GM12878 (cell line): ENCODE measurements around the gene WDR72.

Source experiments
- BRCA1 ChIP-seq: IDR thresholded peaks from 2 replicates; pipeline ENCODE4 v1.6.1; 2011; ENCODE audit warnings: low read depth, low read length, improper control_type of control experiment
- SIN3A ChIP-seq: IDR thresholded peaks from 2 replicates; pipeline ENCODE4 v1.6.1; 2012; ENCODE audit warnings: low read depth, low read length, improper control_type of control experiment
- SIX5 ChIP-seq: IDR thresholded peaks from 2 replicates; pipeline ENCODE4 v1.6.1; 2011; ENCODE audit warnings: mild to moderate bottlenecking, low read depth, low read length, moderate library complexity; ENCODE audit not compliant: severe bottlenecking
- SRF ChIP-seq, 2 experiments: IDR thresholded peaks; 2 replicates each; pipeline ENCODE4 v1.6.1; 2011; ENCODE audit warnings: low read depth in 2 of 2, low read length in 2 of 2, mild to moderate bottlenecking in 1 of 2, moderate library complexity in 1 of 2
- TF ChIP-seq, protein P1 (sequence below): fragments of 450-650 bp; IDR thresholded peaks from 2 replicates; pipeline ENCODE4 v1.6.1; 2017; ENCODE audit warnings: mild to moderate bottlenecking
- TF ChIP-seq, protein P2 (sequence below), 3 experiments: IDR thresholded peaks in 2 of 3; conservative IDR thresholded peaks in 1 of 3; 2 replicates each; pipeline ENCODE4 v1.5.1; 2011; ENCODE audit warnings: low read depth in 3 of 3, low read length in 3 of 3, mild to moderate bottlenecking in 3 of 3, control low read depth in 2 of 3, moderate library complexity in 2 of 3, inconsistent platforms in 1 of 3, mixed read lengths in 1 of 3; ENCODE audit not compliant: control insufficient read depth in 2 of 3, insufficient read depth in 1 of 3; ENCODE audit errors: extremely low read depth in 1 of 3
- TF ChIP-seq, protein P3 (sequence below): IDR thresholded peaks from 2 replicates; pipeline ENCODE4 v1.6.1; 2011; ENCODE audit warnings: borderline replicate concordance, low read depth, mild to moderate bottlenecking, moderate library complexity, mixed read lengths, low read length; ENCODE audit not compliant: insufficient read depth; ENCODE audit errors: extremely low read length

DNA sequence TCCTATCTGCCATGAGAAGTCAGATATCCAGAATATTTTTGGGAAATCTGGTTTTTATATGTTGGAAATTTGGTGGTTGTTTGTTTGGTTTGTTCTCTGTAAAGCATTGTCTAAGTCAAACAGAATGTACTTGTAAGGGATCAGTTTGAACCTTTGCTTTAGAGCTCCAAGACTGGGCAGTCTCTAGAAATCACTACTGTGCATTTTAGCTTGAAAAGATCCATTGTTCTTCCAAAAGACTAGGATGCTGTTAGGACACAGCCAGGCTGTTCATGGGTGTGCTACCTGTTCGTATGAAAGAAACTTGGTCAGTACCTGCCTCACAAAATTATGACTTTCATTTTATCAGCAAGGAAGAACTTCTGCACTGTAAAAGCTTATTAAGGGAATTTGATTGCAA lies 182.6 kb downstream of the WDR72 start:
- no peak for TF ChIP-seq BRCA1
- TF ChIP-seq SIX5, result no peak
- TF ChIP-seq, protein P1, sequence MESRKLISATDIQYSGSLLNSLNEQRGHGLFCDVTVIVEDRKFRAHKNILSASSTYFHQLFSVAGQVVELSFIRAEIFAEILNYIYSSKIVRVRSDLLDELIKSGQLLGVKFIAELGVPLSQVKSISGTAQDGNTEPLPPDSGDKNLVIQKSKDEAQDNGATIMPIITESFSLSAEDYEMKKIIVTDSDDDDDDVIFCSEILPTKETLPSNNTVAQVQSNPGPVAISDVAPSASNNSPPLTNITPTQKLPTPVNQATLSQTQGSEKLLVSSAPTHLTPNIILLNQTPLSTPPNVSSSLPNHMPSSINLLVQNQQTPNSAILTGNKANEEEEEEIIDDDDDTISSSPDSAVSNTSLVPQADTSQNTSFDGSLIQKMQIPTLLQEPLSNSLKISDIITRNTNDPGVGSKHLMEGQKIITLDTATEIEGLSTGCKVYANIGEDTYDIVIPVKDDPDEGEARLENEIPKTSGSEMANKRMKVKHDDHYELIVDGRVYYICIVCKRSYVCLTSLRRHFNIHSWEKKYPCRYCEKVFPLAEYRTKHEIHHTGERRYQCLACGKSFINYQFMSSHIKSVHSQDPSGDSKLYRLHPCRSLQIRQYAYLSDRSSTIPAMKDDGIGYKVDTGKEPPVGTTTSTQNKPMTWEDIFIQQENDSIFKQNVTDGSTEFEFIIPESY, result no peak
- TF ChIP-seq, protein P2, sequence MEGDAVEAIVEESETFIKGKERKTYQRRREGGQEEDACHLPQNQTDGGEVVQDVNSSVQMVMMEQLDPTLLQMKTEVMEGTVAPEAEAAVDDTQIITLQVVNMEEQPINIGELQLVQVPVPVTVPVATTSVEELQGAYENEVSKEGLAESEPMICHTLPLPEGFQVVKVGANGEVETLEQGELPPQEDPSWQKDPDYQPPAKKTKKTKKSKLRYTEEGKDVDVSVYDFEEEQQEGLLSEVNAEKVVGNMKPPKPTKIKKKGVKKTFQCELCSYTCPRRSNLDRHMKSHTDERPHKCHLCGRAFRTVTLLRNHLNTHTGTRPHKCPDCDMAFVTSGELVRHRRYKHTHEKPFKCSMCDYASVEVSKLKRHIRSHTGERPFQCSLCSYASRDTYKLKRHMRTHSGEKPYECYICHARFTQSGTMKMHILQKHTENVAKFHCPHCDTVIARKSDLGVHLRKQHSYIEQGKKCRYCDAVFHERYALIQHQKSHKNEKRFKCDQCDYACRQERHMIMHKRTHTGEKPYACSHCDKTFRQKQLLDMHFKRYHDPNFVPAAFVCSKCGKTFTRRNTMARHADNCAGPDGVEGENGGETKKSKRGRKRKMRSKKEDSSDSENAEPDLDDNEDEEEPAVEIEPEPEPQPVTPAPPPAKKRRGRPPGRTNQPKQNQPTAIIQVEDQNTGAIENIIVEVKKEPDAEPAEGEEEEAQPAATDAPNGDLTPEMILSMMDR (IDR thresholded peaks at IDR 0.05 in 2 of 3, conservative IDR thresholded peaks at IDR 0.05 in 1 of 3; ENCODE audit: control insufficient read depth in 2 of 3, extremely low read depth in 1 of 3, insufficient read depth in 1 of 3, low read depth in 3 of 3, low read length in 3 of 3), result no peak
- TF ChIP-seq, protein P3, sequence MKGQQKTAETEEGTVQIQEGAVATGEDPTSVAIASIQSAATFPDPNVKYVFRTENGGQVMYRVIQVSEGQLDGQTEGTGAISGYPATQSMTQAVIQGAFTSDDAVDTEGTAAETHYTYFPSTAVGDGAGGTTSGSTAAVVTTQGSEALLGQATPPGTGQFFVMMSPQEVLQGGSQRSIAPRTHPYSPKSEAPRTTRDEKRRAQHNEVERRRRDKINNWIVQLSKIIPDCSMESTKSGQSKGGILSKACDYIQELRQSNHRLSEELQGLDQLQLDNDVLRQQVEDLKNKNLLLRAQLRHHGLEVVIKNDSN, result no peak
- TF ChIP-seq SIN3A, result no peak
- TF ChIP-seq SRF (IDR thresholded peaks at IDR 0.05; ENCODE audit: low read depth in 2 of 2, low read length in 2 of 2), result no peak
